ENCODE data around the gene PKP4.

DNA sequence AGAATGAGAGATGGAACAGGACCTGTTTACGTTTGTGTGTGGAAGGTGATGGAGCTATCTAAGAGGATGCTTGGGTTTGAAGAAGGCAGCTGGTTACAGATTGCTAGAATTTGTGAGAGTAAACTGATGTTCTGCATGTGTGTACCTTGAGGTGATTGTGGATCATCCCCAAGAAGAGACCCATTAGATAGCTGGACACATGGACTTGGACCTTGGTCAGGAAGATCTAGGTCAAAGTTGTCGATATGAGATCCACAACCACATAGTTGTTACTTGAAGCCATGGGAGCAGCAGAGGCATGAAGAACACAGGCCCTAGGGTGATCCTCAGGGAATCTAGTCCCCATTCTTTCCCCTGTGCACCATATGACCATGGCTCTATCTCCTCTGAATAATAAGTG lies 101.0 kb downstream of the PKP4 start:
- TF ChIP-seq, protein P1, sequence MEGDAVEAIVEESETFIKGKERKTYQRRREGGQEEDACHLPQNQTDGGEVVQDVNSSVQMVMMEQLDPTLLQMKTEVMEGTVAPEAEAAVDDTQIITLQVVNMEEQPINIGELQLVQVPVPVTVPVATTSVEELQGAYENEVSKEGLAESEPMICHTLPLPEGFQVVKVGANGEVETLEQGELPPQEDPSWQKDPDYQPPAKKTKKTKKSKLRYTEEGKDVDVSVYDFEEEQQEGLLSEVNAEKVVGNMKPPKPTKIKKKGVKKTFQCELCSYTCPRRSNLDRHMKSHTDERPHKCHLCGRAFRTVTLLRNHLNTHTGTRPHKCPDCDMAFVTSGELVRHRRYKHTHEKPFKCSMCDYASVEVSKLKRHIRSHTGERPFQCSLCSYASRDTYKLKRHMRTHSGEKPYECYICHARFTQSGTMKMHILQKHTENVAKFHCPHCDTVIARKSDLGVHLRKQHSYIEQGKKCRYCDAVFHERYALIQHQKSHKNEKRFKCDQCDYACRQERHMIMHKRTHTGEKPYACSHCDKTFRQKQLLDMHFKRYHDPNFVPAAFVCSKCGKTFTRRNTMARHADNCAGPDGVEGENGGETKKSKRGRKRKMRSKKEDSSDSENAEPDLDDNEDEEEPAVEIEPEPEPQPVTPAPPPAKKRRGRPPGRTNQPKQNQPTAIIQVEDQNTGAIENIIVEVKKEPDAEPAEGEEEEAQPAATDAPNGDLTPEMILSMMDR (conservative IDR thresholded peaks at IDR 0.05 in 1 of 2, IDR thresholded peaks at IDR 0.05 in 1 of 2; ENCODE audit: low read depth in 1 of 2, low read length in 2 of 2): no peak
- no peak for TF ChIP-seq EZH2 (IDR thresholded peaks at IDR 0.05; ENCODE audit: low read length, missing control alignments)
